Thoracic aorta endothelial cell (primary cell): ENCODE measurements around the gene TBRG4. TPM values are rescaled to one million over a fixed set of nuclear protein-coding genes. Genes with fewer than 3 reads are reported as not detected.

Source experiments
- small RNA-seq: library from RNA; depleted of rRNA; stranded (forward); fragments of <200 nt; gene quantifications from one replicate; pipeline ENCODE3, GENCODE V24; 2012
- total RNA-seq: library from RNA; depleted of rRNA; stranded (reverse); fragments of >200 nt; gene quantifications from 2 replicates; pipeline ENCODE4 v1.2.3, GENCODE V29; 2012

Gene TBRG4
- total RNA-seq, result 53.6 and 69.2 TPM in 2 replicates

DNA sequence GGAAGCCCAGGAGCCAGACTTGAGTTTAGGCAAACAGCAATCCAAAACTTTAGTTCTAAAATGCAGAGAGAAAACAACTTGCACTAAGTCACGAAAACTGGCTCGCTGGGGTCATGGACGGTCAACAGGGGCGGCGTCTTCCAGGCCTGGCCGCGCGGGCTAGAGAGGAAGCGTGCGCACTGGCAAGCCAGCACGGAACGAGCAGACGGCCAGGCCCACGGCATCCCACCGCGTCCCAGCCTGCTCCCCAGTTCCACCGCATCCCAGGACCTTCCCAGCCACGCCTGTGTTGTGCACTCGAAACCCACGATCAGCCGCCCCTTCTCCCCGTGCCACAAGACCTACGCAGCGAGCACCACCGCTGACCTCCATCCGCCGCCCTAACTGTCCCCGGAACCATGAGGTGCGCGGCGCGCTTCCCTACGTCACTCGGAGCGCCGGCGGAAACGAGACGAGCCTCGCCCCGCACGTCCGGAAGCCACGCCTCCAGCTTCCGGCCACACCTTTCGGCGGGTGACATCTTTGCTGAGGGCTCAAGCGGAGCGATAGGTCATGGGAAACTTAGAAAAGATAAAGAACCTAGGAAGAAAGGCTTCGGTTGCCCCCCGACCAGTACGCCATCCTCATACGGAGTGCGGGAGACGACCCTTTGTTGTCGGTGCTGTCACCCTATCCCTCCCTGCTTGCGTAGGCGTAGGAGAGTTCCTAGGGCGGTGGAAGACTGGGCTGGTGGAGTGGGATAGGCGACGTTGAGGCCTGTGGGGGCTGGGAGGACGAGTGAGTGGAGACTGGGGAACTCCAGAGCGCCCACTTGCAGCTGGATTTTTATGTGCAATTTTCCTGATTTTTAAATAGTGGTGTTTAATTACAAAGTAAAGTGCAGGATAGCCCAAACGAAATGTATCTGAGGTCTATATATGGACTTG lies at the start of gene TBRG4:
TBRG4 (minus strand) TSS at position 400 of the 926 bp plus-strand sequence. CDS start 2,460 bp downstream, outside the sequence.

GRCh38 chr7:45157653-45158401 lies 46.3 kb upstream of the TBRG4 start, which contains the start of gene RAMP3:
Gene RAMP3, plus strand, starts transcription at chr7:45157791. Its CDS starts 38 bp downstream, at chr7:45157829.

GRCh38 chr7:45088821-45089340 lies 22.6 kb downstream of the TBRG4 start, which contains the start of gene NACAD:
Gene NACAD, minus strand, starts transcription at chr7:45088969. Its CDS starts 75 bp downstream, at chr7:45088894.

Small RNA genes within 50 kb of the gene (small RNA-seq; reads per million reads assigned to genes)
- gene SNORA5A (70.4 reads per million, percentile 98 among the genes with 10 or more reads in this experiment), gene SNORA5B (not detected), gene SNORA5C (31.3 reads per million, percentile 97 among the genes with 10 or more reads in this experiment)

Other genes starting within 250 kb of the TBRG4 start
- 43.2 and 44.8 TPM in 2 replicates for gene PURB, start 226.2 kb downstream of the TBRG4 start, total RNA-seq
- 0.07 and 0.27 TPM in 2 replicates for gene MYO1G, start 132.7 kb downstream of the TBRG4 start, total RNA-seq
- gene CCM2, start 111.5 kb downstream of the TBRG4 start, total RNA-seq, result 41.3 and 50.0 TPM in 2 replicates
- gene NACAD, start 22.7 kb downstream of the TBRG4 start, total RNA-seq, result 0.66 and 1.1 TPM in 2 replicates
- not detected in 2 replicates for gene RAMP3, start 46.1 kb upstream of the TBRG4 start, total RNA-seq